ENCODE data around the gene AAR2.

- TF ChIP-seq SP1 (IDR thresholded peaks at IDR 0.05) (no peak), RAD21 (IDR thresholded peaks at IDR 0.05) (no peak), RXRA (IDR thresholded peaks at IDR 0.05) (no peak), HNF4G (IDR thresholded peaks at IDR 0.05) (no peak)
- TF ChIP-seq, protein P1, sequence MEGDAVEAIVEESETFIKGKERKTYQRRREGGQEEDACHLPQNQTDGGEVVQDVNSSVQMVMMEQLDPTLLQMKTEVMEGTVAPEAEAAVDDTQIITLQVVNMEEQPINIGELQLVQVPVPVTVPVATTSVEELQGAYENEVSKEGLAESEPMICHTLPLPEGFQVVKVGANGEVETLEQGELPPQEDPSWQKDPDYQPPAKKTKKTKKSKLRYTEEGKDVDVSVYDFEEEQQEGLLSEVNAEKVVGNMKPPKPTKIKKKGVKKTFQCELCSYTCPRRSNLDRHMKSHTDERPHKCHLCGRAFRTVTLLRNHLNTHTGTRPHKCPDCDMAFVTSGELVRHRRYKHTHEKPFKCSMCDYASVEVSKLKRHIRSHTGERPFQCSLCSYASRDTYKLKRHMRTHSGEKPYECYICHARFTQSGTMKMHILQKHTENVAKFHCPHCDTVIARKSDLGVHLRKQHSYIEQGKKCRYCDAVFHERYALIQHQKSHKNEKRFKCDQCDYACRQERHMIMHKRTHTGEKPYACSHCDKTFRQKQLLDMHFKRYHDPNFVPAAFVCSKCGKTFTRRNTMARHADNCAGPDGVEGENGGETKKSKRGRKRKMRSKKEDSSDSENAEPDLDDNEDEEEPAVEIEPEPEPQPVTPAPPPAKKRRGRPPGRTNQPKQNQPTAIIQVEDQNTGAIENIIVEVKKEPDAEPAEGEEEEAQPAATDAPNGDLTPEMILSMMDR (IDR thresholded peaks at IDR 0.05; ENCODE audit: low read depth, low read length, missing input control): no peak
These were observed 34.7 kb downstream of the AAR2 start for GRCh38 chr20:36270744-36271638.
